ENCODE results near the gene EIF3M. TPM values are rescaled to one million over a fixed set of nuclear protein-coding genes. Genes with fewer than 3 reads are reported as not detected.

EIF3M gene
- total RNA-seq, 4 donors from 2014 or later: 34.4 to 235 (median 147) TPM

DNA sequence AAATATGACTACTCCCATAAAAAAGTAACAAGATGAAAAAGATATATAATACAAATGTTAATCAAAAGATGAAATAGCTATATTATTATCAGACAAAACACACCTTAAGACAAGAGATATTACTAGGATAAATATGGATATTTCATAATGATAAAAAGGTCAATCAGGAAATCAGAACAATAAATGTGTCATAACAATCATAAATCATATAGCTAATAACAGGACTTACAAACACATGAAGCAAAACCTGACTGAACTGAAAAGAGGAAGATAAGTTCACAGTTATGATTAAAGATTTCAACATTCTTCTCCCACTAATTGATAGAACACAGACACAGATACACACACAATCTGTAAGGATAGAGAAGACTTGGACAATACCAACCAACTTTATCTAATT, 47.2 kb downstream of the EIF3M start:
- Histone ChIP-seq H3K4me3 (no peak overlapping the region), H3K27ac (no peak overlapping the region), H3K27me3 (no peaks in the 10 kb centered on the region), H3K36me3 (no peaks in the 10 kb centered on the region), H3K9me3 (no peaks in the 10 kb centered on the region), H3K4me1 (no peaks in the 10 kb centered on the region)
- DNase-seq: no peak
- intact Hi-C loops (cut with DNase I; ENCODE audit: low total_unique reads) (no loop called here), in situ Hi-C loops (cut with MboI; ENCODE audit: low pct_ligation_motif_present in 1 of 4, low pct_unique_long_range_greater_than_20kb in 1 of 4, low sequenced_read_pairs in 3 of 4) (no loop called here)
- no peak for TF ChIP-seq POLR2AphosphoS5 (IDR thresholded peaks at IDR 0.05)
- no peak for TF ChIP-seq POLR2A (IDR thresholded peaks at IDR 0.05)
- no peak for TF ChIP-seq EP300 (IDR thresholded peaks at IDR 0.05; ENCODE audit: low read depth)
- TF ChIP-seq, protein P1, sequence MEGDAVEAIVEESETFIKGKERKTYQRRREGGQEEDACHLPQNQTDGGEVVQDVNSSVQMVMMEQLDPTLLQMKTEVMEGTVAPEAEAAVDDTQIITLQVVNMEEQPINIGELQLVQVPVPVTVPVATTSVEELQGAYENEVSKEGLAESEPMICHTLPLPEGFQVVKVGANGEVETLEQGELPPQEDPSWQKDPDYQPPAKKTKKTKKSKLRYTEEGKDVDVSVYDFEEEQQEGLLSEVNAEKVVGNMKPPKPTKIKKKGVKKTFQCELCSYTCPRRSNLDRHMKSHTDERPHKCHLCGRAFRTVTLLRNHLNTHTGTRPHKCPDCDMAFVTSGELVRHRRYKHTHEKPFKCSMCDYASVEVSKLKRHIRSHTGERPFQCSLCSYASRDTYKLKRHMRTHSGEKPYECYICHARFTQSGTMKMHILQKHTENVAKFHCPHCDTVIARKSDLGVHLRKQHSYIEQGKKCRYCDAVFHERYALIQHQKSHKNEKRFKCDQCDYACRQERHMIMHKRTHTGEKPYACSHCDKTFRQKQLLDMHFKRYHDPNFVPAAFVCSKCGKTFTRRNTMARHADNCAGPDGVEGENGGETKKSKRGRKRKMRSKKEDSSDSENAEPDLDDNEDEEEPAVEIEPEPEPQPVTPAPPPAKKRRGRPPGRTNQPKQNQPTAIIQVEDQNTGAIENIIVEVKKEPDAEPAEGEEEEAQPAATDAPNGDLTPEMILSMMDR (IDR thresholded peaks at IDR 0.05): no peak

DNA sequence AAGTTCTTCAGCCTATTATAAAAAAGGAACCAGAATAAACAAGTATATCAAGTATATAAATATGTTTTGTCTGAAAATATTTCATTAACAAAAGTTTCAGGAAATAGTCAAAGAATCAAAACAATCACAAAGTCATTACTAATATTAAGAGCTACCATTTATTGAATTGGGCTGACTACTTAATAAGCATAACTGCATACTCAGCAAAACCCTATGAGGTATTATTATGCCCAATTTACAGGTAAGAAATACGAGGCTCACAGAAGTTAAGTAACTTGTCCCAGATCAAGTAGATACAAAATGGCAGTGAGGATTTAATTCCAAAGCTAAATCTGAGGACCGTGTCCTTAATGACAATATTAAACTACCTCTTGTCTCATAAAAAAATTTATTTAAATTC, 52.2 kb downstream of the EIF3M start:
- Histone ChIP-seq H3K36me3 (no peaks in the 10 kb centered on the region), H3K27ac (no peak overlapping the region), H3K4me3 (no peak overlapping the region), H3K4me1 (no peaks in the 10 kb centered on the region), H3K9me3 (no peaks in the 10 kb centered on the region), H3K27me3 (no peaks in the 10 kb centered on the region)
- TF ChIP-seq EP300 (IDR thresholded peaks at IDR 0.05; ENCODE audit: low read depth) (no peak), POLR2A (IDR thresholded peaks at IDR 0.05) (no peak), POLR2AphosphoS5 (IDR thresholded peaks at IDR 0.05) (no peak)
- TF ChIP-seq, protein P1 (IDR thresholded peaks at IDR 0.05): no peak
- no peak for DNase-seq
- in situ Hi-C loops (cut with MboI; ENCODE audit: low pct_ligation_motif_present in 1 of 4, low pct_unique_long_range_greater_than_20kb in 1 of 4, low sequenced_read_pairs in 3 of 4): no loop called here
- intact Hi-C loops (cut with DNase I; ENCODE audit: low total_unique reads): no loop called here
- 71 to 80% methylated on average over 2 of the region's 2 CpGs for WGBS, 2 donors (ENCODE audit: low coverage in 1 of 2)

DNA sequence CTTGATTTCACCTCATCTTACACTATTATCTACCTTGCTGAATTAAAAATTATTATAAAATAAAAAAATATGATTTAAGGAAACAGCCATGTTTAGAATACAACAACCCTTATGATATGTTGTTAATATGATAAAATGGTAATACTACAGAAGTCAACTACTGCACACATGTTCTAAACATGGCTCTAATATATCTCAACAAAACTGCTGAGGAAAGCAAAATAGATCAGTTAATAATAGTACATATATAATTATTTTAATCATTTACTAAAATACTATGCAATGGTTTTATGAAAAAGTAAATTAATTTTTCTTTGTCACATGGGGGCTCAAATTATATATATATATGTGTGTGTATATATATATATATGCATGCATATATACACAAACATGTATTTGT, 57.7 kb downstream of the EIF3M start:
- H3K4me1 ChIP-seq: no peaks in the 10 kb centered on the region
- intact Hi-C loops (cut with DNase I; ENCODE audit: low total_unique reads): no loop called here
- no peaks in the 10 kb centered on the region for H3K36me3 ChIP-seq
- DNase-seq: no peak
- H3K27ac ChIP-seq: no peak overlapping the region
- no peaks in the 10 kb centered on the region for H3K27me3 ChIP-seq
- in situ Hi-C loops (cut with MboI; ENCODE audit: low pct_ligation_motif_present in 1 of 4, low pct_unique_long_range_greater_than_20kb in 1 of 4, low sequenced_read_pairs in 3 of 4): no loop called here
- TF ChIP-seq POLR2A (IDR thresholded peaks at IDR 0.05): no peak
- TF ChIP-seq, protein P1 (IDR thresholded peaks at IDR 0.05): no peak
- no peak for TF ChIP-seq EP300 (IDR thresholded peaks at IDR 0.05; ENCODE audit: low read depth)
- TF ChIP-seq POLR2AphosphoS5 (IDR thresholded peaks at IDR 0.05): no peak
- H3K9me3 ChIP-seq: no peaks in the 10 kb centered on the region
- H3K4me3 ChIP-seq: no peak overlapping the region

DNA sequence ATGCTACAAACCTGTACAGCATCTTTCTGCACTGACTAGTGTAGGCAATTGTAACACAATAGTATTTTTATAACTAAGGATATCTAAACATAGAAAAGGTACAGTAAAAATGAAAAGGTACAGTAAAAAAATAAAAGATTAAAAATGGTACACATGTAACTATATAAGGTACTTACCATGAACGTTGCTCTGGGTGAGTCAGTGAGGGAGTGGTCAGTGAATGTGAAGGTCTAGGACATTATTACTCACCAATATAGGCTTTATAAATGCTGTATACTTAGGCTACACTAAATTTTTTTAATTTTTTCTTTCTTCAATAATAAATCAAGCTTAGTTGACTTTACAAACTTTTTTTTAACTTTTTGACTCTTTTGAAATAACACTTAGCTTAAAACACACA, 59.9 kb downstream of the EIF3M start:
- 7 to 36% methylated on average over 1 of the region's 1 CpG for WGBS, 2 donors (ENCODE audit: low coverage in 1 of 2)
- in situ Hi-C loops (cut with MboI; ENCODE audit: low pct_ligation_motif_present in 1 of 4, low pct_unique_long_range_greater_than_20kb in 1 of 4, low sequenced_read_pairs in 3 of 4): no loop called here
- no peaks in the 10 kb centered on the region for H3K4me1 ChIP-seq
- no peak for TF ChIP-seq POLR2AphosphoS5 (IDR thresholded peaks at IDR 0.05)
- no peak for TF ChIP-seq EP300 (IDR thresholded peaks at IDR 0.05; ENCODE audit: low read depth)
- TF ChIP-seq, protein P1 (IDR thresholded peaks at IDR 0.05): no peak
- no peak for TF ChIP-seq POLR2A (IDR thresholded peaks at IDR 0.05)
- H3K27me3 ChIP-seq: no peaks in the 10 kb centered on the region
- intact Hi-C loops (cut with DNase I; ENCODE audit: low total_unique reads): no loop called here
- H3K27ac ChIP-seq: no peak overlapping the region
- H3K9me3 ChIP-seq: no peaks in the 10 kb centered on the region
- DNase-seq: no peak
- no peak overlapping the region for H3K4me3 ChIP-seq
- H3K36me3 ChIP-seq: no peaks in the 10 kb centered on the region

Other genes with a start within 250 kb of the EIF3M start
- 1 to 10 TPM in 1 of 4 donors, under 1 TPM in 2, not detected in 1; 0.55 to 3.0 (median 0.95) TPM for gene WT1, start 148.3 kb upstream of the EIF3M start, total RNA-seq
- not detected for gene CCDC73, start 210.8 kb downstream of the EIF3M start, total RNA-seq
- gene PRRG4, start 246.1 kb downstream of the EIF3M start, total RNA-seq: 10 to 100 TPM in 2 of 4 donors, 1 to 10 TPM in 2; 4.8 to 24.6 (median 15.9) TPM

Data from transverse colon (tissue), 4 donors.